Measurements from ENCODE around the gene POU6F2.

DNA sequence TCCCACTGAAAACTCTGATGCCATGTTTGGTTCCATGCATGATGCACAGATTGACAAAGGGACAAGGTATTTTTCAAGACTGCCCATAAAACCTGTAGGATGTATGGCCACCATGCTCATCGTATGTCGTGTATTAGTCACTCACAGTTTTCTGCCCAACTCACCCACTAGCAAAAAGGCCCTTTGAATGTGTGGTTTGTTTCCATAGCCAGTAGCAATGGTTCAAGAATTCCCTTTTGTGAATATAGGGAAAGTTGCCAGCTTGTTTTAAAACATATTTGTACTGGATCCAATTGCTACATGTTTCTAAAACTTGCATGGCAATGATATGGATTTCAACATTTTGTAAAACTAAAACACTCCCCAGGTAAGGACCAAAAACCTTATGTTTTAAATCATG is 307.5 kb downstream of the POU6F2 start:
- TF ChIP-seq SIN3A (IDR thresholded peaks at IDR 0.05; ENCODE audit: low read depth) (no peak), EZH2phosphoT487 (IDR thresholded peaks at IDR 0.05; ENCODE audit: borderline replicate concordance) (no peak), JUND (IDR thresholded peaks at IDR 0.05) (no peak), POLR2A (IDR thresholded peaks at IDR 0.05; ENCODE audit: borderline replicate concordance, extremely low read depth, insufficient read depth, insufficient read length) (no peak), EZH2 (IDR thresholded peaks at IDR 0.05) (no peak), ZNF274 (IDR thresholded peaks at IDR 0.05; ENCODE audit: low read depth, low read length) (no peak), POLR2AphosphoS5 (IDR thresholded peaks at IDR 0.05; ENCODE audit: low read depth, low read length) (no peak), CEBPB (IDR thresholded peaks at IDR 0.05; ENCODE audit: low read depth) (no peak)
- TF ChIP-seq, protein P1, sequence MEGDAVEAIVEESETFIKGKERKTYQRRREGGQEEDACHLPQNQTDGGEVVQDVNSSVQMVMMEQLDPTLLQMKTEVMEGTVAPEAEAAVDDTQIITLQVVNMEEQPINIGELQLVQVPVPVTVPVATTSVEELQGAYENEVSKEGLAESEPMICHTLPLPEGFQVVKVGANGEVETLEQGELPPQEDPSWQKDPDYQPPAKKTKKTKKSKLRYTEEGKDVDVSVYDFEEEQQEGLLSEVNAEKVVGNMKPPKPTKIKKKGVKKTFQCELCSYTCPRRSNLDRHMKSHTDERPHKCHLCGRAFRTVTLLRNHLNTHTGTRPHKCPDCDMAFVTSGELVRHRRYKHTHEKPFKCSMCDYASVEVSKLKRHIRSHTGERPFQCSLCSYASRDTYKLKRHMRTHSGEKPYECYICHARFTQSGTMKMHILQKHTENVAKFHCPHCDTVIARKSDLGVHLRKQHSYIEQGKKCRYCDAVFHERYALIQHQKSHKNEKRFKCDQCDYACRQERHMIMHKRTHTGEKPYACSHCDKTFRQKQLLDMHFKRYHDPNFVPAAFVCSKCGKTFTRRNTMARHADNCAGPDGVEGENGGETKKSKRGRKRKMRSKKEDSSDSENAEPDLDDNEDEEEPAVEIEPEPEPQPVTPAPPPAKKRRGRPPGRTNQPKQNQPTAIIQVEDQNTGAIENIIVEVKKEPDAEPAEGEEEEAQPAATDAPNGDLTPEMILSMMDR (IDR thresholded peaks at IDR 0.05 in 2 of 3, conservative IDR thresholded peaks at IDR 0.05 in 1 of 3; ENCODE audit: borderline replicate concordance in 1 of 3, insufficient read depth in 1 of 3, low read depth in 2 of 3, low read length in 2 of 3): no peak
- TF ChIP-seq, protein P2, sequence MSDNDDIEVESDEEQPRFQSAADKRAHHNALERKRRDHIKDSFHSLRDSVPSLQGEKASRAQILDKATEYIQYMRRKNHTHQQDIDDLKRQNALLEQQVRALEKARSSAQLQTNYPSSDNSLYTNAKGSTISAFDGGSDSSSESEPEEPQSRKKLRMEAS (IDR thresholded peaks at IDR 0.05): no peak
- TF ChIP-seq, protein P3, sequence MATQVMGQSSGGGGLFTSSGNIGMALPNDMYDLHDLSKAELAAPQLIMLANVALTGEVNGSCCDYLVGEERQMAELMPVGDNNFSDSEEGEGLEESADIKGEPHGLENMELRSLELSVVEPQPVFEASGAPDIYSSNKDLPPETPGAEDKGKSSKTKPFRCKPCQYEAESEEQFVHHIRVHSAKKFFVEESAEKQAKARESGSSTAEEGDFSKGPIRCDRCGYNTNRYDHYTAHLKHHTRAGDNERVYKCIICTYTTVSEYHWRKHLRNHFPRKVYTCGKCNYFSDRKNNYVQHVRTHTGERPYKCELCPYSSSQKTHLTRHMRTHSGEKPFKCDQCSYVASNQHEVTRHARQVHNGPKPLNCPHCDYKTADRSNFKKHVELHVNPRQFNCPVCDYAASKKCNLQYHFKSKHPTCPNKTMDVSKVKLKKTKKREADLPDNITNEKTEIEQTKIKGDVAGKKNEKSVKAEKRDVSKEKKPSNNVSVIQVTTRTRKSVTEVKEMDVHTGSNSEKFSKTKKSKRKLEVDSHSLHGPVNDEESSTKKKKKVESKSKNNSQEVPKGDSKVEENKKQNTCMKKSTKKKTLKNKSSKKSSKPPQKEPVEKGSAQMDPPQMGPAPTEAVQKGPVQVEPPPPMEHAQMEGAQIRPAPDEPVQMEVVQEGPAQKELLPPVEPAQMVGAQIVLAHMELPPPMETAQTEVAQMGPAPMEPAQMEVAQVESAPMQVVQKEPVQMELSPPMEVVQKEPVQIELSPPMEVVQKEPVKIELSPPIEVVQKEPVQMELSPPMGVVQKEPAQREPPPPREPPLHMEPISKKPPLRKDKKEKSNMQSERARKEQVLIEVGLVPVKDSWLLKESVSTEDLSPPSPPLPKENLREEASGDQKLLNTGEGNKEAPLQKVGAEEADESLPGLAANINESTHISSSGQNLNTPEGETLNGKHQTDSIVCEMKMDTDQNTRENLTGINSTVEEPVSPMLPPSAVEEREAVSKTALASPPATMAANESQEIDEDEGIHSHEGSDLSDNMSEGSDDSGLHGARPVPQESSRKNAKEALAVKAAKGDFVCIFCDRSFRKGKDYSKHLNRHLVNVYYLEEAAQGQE (IDR thresholded peaks at IDR 0.05; ENCODE audit: low read depth): no peak
